ENCODE data around the gene EML4.
"Not testable (repeated sequence)": the region's sequence is repeated elsewhere in the genome, so short reads cannot be mapped to it uniquely, and the experiment has no call there.

EML4 gene, protein sequence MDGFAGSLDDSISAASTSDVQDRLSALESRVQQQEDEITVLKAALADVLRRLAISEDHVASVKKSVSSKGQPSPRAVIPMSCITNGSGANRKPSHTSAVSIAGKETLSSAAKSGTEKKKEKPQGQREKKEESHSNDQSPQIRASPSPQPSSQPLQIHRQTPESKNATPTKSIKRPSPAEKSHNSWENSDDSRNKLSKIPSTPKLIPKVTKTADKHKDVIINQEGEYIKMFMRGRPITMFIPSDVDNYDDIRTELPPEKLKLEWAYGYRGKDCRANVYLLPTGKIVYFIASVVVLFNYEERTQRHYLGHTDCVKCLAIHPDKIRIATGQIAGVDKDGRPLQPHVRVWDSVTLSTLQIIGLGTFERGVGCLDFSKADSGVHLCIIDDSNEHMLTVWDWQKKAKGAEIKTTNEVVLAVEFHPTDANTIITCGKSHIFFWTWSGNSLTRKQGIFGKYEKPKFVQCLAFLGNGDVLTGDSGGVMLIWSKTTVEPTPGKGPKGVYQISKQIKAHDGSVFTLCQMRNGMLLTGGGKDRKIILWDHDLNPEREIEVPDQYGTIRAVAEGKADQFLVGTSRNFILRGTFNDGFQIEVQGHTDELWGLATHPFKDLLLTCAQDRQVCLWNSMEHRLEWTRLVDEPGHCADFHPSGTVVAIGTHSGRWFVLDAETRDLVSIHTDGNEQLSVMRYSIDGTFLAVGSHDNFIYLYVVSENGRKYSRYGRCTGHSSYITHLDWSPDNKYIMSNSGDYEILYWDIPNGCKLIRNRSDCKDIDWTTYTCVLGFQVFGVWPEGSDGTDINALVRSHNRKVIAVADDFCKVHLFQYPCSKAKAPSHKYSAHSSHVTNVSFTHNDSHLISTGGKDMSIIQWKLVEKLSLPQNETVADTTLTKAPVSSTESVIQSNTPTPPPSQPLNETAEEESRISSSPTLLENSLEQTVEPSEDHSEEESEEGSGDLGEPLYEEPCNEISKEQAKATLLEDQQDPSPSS

DNA sequence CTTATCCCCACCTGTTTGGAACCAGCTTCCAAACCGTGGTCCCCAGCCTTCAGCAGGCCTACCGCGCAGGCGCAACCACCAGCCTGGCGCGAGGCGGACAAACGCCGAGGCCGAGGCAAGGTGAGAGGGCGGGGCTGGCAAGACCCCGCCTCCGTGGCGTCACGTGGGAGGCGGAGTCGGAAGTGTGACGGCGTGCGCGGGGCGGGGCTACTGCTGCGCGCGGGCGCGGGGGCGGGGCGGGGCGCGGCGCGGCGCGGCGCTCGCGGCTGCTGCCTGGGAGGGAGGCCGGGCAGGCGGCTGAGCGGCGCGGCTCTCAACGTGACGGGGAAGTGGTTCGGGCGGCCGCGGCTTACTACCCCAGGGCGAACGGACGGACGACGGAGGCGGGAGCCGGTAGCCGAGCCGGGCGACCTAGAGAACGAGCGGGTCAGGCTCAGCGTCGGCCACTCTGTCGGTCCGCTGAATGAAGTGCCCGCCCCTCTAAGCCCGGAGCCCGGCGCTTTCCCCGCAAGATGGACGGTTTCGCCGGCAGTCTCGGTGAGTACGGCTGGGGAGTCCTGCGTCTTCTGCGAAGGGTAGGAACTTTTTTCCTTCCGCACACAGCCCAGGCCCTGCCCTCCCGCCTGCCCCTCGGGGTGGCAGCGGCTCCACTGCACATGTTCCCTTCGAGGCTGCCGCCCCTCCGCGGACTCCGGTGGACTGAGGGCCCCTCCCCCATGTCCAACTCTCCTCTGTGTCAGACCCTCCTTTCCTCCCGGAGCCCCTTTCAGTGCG lies at the start of gene EML4:
Gene EML4 (plus strand): TSS at position 254 of the 774 bp plus-strand sequence. CDS start 259 bp downstream, at position 513.
- DNase-seq (ENCODE audit: low spot score) = peak; percentile 87

DNA sequence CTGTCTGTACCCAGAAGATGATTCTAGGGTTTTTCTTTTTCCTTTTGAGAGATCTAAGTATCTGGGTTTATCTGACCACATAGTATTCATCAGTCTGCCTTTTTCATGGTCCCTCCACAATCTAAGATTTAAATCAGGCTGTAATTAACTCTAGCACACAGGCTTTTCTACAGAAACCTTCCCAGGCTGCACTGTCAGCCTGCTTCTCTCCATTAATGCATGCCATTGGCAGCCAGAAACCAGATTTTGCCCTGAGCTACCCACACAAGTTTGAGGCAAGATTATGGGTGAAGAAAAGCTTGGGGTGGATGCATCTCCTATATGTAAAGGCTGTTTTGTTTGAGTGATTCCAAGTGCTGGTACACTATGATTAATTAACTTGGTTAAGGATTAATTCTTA lies 45.7 kb upstream of the EML4 start:
- no peak for DNase-seq (ENCODE audit: low spot score)

DNA sequence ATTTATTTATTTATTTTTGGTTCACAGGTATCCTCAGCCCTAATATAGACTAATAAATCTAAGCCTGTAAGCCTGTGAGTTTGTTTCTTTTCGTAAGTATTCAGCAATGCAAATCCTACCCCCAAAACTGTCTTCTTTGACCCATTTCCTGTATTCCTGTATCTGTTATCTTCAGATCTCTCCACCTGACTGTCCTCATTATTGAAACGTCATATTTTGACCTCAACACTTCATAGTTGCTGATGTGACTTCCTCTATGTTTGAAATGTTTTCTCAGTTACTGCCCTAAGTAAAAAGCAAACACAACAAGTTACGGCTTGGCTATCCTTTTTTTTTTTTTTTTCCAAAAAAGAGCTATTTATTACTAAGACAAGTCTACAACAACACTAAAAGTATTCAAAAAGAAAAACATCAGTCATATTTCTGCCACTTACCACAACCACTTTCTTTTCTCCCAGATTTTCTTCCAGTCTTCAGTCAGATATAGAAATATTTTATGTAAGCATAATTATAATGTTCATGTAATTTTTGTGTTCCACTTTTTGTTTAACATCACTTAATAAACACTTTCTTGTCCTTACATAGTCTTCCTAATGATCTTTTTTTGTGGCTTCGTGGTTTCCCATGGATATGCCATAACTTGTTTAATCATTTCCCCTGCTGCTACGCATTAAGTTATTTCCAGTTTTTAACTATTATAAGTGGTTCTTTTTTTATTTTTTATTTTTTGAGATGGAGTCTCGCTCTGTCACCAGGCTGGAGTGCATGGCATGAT lies 45.0 kb upstream of the EML4 start:
- no peak for DNase-seq (ENCODE audit: low spot score)

DNA sequence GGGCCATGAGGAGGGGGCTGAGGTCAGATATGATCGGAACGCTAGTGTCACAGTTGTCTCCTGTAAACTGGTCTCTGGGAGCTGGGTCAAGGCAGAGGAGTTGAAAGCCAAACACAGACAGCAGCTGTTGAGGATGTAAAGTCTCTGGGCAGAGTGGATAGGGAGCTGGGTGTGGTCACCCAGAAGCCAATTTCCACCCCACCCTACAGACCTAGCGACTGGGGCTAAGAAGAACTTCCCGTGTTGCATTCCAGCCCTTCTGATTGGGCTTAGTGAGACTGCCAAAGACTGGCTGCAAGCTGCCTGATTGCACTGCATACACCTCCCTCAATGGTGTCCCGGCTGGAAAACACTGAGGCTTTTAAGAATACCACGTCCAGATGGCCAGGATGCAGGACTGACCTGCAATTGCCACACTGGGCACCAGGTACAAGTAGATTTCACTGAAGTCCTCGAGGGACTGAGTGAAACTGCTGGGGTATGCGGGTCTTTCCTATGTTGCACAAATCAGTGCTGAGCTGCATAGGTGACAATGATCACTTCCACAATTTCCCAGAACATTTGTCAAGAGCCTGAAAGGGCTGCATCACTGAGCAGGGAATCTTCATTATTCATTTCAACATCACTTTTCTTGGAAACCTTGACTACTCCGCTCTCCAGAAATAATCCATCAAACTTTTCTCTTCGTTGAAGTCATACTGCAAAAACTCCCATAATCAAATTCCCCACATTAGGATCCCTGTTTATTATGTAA lies 43.1 kb upstream of the EML4 start:
- no peak for DNase-seq (ENCODE audit: low spot score)

DNA sequence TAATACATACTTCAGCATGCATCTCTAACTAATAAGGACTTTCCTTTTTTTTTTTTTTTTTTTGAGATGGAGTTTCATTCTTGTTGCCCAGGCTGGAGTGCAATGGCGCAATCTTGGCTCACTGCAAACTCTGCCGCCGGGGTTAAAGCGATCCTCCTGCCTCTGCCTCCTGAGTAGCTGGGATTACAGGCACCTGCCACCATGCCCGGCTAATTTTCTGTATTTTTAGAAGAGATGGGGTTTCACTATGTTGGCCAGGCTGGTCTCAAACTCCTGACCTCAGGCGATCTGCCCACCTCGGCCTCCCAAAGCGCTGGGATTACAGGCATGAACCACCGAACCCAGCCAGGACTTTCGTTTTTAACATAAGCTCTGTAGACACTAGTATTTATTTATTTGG lies 42.3 kb upstream of the EML4 start:
- DNase-seq (ENCODE audit: low spot score) = not testable (repeated sequence)

DNA sequence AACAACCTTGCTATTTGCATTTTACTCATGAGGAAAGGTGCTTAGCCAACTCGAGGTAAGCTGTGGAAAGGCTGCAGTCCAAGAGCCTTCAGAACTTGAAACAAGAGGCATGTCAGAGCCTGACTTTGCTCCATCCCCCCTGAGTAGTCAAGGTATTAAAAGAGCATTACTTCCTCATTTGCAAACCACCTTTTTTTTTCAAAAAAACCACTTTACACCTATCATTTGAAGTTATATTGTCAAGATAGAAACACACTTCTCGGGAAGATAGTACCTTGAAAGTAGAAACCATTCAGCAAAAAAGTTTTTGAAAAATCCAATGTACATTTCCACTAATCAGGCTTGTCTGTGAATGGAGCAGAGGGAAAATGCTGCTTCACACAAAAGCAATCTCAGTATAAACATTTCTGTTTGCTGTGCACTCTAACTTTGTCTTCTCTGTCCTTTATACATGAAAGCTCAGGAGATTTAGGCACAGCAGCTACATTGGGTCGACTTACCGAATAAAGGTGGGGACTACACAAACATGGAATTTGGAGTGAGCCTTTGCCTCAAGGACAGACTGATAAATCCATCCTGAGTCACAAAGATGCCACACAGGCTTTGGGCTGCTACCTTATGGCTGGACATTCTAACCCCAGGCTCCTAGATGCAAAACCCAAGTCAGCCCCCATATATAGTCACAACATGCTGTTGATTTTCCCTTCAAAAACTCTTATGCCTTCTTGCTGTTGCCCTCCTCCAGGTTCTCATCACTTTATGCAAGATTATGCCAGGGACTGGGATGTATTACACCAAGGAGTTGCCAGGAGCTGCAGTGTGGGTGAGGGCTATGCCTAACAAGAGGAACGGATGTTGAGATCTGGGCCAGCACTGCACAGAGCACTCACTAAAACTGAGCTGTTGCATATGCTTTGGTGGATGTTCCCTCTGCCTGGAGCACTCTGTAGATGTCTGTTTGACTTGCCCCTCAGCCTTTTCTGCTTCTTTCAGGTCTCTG lies 41.4 kb upstream of the EML4 start:
- no peak for DNase-seq (ENCODE audit: low spot score)

DNA sequence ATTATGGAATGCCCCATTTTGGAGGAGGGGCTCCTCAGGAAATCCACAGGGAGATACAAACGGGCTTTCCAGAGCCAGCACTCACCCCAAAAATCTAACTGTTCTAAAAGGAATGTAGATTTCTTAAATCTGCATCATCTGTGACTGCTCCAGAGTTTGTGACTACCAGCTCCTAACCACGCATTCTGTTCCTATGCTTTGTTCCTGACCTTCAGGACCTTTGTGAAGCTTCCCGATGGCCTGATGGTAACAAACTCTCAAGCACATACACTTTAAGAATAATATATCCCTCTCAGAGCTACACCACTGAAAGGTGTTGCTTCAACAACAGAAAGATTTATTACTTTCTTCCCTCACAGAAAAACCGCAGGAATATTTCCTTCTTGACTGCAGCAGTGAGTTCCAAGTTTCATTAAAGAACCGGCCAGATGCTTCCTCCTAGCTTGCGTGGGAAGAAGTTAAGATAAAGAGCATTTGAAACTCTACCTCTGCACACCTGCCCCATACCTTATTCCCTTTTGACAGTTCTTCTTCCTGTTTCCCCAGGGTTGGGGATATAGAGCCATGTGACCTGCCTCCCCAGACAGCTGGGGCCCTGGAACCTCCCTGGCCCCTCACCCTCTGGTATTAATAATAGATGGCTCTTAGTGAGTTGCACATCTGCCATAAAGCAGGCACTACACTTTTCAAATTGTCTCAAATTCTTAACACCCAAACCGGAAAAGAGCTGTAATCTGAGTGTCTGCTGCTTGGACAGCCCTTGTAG lies 40.2 kb upstream of the EML4 start:
- peak; percentile 21 for DNase-seq (ENCODE audit: low spot score)

DNA sequence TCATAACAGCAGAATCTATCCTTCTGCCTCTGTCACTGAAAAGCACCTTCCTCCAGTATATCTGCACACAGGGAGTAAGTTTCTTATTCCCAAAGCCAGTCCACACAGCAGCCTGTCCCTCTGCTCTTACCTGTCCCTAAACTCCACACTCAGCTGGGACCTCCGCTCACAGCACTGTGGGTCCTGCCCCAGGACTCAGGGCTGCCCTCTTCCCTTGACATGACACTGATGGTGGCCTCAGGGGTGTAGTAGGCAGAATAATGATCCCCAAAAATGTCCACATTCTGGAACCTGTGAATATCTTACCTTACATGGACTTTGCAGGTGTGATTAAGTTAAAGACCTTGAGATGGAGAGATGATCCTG lies 39.7 kb upstream of the EML4 start:
- DNase-seq (ENCODE audit: low spot score) = no peak

DNA sequence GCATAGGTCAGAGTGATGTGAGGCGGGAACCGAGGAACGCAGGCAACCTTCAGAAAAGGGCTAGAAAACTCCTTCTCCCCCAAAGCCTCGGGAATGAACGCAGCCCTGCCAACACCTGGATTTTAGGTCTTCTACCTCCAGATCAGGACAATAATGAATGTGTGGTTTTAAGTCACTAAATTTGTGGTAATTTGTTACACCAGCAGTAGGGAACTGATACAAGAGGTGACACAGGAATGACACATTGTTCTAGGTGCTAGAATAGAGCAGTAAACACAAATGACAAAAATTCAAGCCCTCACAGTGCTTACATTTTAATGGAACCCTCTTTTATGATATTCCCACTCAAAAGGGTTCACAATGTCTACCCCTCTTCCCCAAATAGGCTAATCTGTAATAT lies 39.2 kb upstream of the EML4 start:
- no peak for DNase-seq (ENCODE audit: low spot score)

DNA sequence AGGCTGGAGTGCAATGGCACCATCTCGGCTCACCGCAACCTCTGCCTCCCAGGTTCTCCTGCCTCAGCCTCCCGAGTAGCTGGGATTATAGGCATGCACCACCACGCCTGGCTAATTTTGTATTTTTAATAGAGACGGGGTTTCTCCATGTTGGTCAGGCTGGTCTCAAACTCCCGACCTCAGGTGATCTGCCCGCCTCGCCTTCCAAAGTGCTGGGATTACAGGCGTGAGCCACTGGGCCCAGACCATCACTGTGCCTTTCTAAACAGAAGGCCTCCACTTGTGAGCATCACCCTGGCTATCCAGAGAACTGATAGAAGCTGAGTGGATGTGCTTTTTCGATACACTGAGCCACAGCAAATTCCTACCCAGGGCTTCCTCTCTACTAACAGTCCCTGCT lies 38.3 kb upstream of the EML4 start:
- DNase-seq (ENCODE audit: low spot score) = not testable (repeated sequence)

DNA sequence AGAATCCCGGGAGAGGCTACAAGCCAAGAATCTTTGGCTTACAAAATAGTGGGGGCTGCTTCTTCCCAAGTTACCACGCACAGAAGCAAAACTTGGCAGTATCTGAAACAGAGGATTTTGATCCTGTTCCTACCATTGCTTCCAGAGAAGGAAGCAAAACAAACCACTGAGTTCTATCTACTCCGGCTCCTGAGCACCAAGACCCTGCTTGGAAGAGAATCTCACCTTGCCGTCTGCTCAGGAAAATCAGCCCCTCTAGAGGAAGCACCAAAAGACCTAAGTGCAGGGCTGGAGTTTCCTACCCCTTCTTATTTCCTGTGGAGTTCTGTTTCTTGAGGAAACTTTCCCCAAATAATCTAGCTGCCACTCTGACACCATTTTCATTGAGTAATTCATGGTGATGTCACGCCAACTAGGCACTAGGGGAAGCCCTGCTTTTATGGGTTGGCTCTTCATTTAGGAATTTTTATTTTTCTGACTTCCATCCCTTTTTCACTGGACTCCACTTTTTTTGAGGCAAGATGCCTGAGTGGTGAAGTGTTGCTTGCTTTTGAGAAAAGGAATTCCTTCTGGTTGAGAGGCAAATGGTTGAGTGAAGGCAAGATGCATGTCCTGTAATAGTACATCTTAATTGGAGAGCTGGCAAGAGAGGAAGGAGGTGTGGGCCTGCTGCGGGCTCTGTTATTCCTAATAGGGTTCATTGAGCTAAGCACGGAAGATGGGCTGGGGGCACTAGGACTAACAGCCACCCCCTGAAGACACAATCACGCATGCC lies 36.8 kb upstream of the EML4 start:
- no peak for DNase-seq (ENCODE audit: low spot score)

DNA sequence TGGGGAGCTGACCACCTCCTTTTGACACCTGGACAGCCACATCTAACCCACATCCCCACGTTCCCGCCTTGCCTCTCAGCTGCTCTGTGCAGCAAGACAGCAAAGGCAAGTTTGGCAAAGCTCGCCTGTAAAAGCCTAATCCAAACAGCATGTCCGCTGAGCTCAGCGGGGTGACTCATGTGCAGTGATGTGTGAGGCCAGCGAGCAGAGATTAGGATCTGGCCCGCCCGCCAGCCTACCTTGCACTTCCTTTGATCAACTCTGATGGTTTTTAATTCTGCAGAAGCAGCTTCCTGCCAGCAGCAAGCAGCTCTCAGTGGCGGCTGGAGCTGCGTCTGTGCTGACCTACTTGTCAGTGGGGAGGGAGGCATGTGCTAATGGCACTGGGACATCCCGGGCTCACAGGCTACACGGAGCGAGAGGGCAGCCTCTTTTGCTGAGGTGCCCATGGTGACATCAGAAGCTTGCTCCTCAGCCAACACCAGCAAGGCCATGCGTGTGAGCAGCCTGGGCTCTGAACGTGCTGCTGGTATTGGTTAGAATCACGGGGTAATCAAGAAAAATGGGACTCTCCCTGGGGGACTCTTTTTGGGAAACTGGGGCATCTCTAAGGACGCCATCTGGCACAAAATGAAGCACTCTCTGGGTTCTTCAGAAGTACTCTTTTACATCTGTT lies 36.0 kb upstream of the EML4 start:
- DNase-seq (ENCODE audit: low spot score) = peak; percentile 53

DNA sequence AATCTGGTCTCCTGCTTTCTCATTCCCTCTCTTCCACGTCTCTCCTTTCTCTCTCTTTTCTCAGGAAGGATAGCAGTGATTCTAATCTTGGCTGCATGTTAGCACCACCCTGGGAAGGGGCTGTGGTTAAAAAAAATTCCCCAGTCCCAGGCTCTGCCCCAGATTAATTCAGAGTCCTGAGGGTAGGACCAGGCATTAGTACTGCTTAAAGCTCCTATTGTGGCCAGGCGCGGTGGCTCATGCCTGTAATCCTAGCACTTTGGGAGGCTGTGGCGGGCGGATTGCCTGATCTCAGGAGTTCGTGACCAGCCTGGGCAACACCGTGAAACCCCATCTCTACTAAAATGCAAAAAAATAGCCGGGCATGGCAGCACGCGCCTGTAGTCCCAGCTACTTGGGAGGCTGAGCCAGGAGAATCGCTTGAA lies 35.4 kb upstream of the EML4 start:
- DNase-seq (ENCODE audit: low spot score) = no peak

DNA sequence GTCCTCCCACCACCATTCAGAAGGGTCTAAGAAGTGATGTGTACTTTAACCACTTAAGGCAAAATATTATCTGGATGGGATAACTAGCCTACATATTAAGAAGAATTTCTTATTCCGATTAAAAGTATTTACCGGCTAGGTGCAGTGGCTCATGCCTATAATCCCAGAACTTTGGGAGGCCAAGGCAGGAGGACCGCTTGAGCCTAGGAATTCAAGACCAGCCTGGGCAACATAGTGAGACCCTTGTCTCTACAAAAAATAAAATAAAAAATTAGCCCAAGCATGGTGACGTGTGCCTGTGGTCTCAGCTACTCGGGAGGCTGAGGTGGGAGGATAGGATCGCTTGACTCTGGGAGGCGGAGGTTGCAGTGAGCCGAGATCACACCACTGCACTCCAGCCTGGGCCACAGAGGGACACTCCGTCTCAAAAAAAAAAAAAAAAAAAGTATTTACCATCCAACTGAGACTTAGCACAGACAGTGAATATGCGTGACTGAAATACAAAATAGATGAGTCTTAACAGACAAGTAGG lies 34.7 kb upstream of the EML4 start:
- not testable (repeated sequence) for DNase-seq (ENCODE audit: low spot score)

DNA sequence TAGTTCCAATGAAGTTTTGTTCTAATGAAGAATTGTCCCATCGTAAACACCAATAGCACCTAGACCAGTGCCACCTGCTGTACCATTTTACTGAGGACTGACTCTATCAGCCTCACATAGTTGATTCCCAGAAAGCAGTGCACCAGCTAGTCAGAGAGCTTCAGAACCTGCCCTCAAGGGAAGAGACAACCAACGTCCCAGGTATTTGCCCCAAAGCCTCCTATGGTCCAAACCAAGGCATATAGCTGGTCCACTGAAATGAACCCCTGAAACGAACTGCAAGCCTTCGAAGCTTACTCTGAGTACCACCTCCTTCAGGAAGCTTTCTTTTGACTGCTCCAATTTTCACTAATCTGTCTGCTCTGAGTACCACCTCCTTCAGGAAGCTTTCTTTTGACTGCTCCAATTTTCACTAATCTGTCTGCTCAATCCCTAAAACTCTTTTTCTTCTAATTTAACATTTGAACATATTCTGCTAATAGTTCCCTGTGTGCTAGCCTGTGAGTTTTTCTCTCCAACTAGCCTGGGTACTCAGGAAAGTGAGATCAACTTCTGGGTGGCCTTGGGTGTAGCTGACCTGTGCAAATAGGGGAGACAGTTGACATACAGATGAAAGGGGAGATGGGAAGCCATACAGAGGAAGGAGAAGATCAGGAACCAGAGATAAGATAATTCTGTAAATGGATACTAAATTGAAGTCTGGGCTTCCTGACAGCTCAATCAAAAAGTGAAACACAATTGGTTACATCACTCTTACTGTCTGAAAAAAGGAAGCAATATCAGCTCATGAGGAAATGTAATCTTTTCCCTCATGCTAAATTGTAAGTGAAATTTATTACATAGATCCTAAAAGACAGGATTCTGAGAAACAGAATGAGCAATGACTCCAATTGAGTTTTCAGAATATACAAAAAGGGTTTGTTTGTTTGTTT lies 33.5 kb upstream of the EML4 start:
- no peak for DNase-seq (ENCODE audit: low spot score)

DNA sequence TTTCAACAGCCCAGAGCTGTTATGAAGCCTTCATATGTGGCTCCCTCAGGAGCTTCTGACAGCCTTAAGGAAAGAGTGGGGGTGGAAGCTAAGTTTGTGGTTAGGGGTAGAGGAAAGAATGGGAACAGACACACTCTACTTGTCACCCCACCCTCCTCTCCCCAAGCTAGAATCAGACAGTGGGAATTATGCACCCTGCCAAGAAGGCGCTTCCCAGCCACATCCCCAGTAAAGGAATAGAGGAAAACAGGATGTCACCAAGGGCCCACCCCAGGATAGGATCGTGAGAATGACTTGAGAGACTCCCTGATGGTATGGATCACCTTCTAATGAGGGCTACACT lies 32.4 kb upstream of the EML4 start:
- no peak for DNase-seq (ENCODE audit: low spot score)

Data from pons (tissue), 1 donor.